Neural crest cell (in vitro differentiated cells): Measurements from ENCODE around the gene CEBPA. TPM values are rescaled to one million over a fixed set of nuclear protein-coding genes. Genes with fewer than 3 reads are reported as not detected.

Experiments
- DNase-seq: peaks from one replicate; pipeline ENCODE4 v3.0.0; 2021; ENCODE audit warnings: low read depth, mixed read lengths, low spot score
- H3K27ac Mint-ChIP-seq: one replicate; pipeline ENCODE4 v1.8.0; 2021; ENCODE audit warnings: mild to moderate bottlenecking, mixed read lengths; ENCODE audit not compliant: unreplicated experiment
- H3K27me3 Mint-ChIP-seq: 2 replicates; pipeline ENCODE4 v1.8.0; 2021; ENCODE audit warnings: low read depth, mild to moderate bottlenecking, mixed read lengths
- H3K36me3 Mint-ChIP-seq: 2 replicates; pipeline ENCODE4 v1.8.0; 2021; ENCODE audit warnings: low read depth, mild to moderate bottlenecking, mixed read lengths
- H3K4me1 Mint-ChIP-seq: 2 replicates; pipeline ENCODE4 v1.8.0; 2021; ENCODE audit warnings: mixed read lengths
- H3K4me3 Mint-ChIP-seq: one replicate; pipeline ENCODE4 v1.8.0; 2021; ENCODE audit warnings: mild to moderate bottlenecking, mixed read lengths
- H3K9me3 Mint-ChIP-seq: 2 replicates; pipeline ENCODE4 v1.8.0; 2021; ENCODE audit warnings: mixed read lengths
- CTCF ChIP-seq: fragments of 200-600 bp; sonication (generic); conservative IDR thresholded peaks from 2 replicates; pipeline ENCODE4 v1.5.0; 2021; ENCODE audit warnings: antibody characterized with exemption, mild to moderate bottlenecking
- total RNA-seq: library from RNA; stranded (reverse); gene quantifications from 2 replicates; pipeline ENCODE4 v1.2.1, GENCODE V29; 2021

Gene CEBPA
- total RNA-seq, 1 donor from 2014 or later, result 1.7 TPM

- no peaks in the 10 kb centered on the region for H3K36me3 Mint-ChIP-seq
- no peaks in the 10 kb centered on the region for H3K9me3 Mint-ChIP-seq
- H3K4me1 Mint-ChIP-seq, result no peaks in the 10 kb centered on the region
- TF ChIP-seq CTCF, result no peak
- no peak overlapping the region for H3K27ac Mint-ChIP-seq
- peak; percentile 52 for DNase-seq
- peak overlapping the region; percentile 81 for H3K4me3 Mint-ChIP-seq
- peaks cover 55% of the 10 kb centered on the region for H3K27me3 Mint-ChIP-seq
These were observed 848 bp upstream of the CEBPA start for GRCh38 chr19:33302974-33303790.

GRCh38 chr19:33301900-33302174 is 497 bp downstream of the CEBPA start:
- Mint-ChIP-seq H3K4me3 (no peak overlapping the region), H3K9me3 (no peaks in the 10 kb centered on the region), H3K27me3 (peaks cover 60% of the 10 kb centered on the region), H3K36me3 (no peaks in the 10 kb centered on the region), H3K4me1 (no peaks in the 10 kb centered on the region), H3K27ac (no peak overlapping the region)
- DNase-seq, result no peak
- no peak for TF ChIP-seq CTCF

- peaks cover 60% of the 10 kb centered on the region for H3K27me3 Mint-ChIP-seq
- DNase-seq, result no peak
- no peaks in the 10 kb centered on the region for H3K9me3 Mint-ChIP-seq
These were observed 1.0 kb downstream of the CEBPA start for GRCh38 chr19:33301144-33301899.

GRCh38 chr19:33300894-33301143 is 1.5 kb downstream of the CEBPA start:
- no peaks in the 10 kb centered on the region for H3K4me1 Mint-ChIP-seq
- no peak for TF ChIP-seq CTCF
- no peaks in the 10 kb centered on the region for H3K9me3 Mint-ChIP-seq
- peak overlapping the region; percentile 78 for H3K4me3 Mint-ChIP-seq
- no peaks in the 10 kb centered on the region for H3K36me3 Mint-ChIP-seq
- no peak for DNase-seq
- H3K27ac Mint-ChIP-seq, result no peak overlapping the region
- peaks cover 56% of the 10 kb centered on the region for H3K27me3 Mint-ChIP-seq

More at GRCh38 chr19:33301144-33301899, 1.0 kb downstream of the CEBPA start:
- H3K27ac Mint-ChIP-seq, result no peak overlapping the region
- TF ChIP-seq CTCF, result no peak
- peak overlapping the region; percentile 68 for H3K4me3 Mint-ChIP-seq
- no peaks in the 10 kb centered on the region for H3K36me3 Mint-ChIP-seq
- no peaks in the 10 kb centered on the region for H3K4me1 Mint-ChIP-seq

GRCh38 chr19:33300009-33300893 is 2.1 kb downstream of the CEBPA start:
- H3K27ac Mint-ChIP-seq, result no peak overlapping the region
- no peak for TF ChIP-seq CTCF

More at GRCh38 chr19:33300009-33300893, 2.1 kb downstream of the CEBPA start:
- Mint-ChIP-seq H3K36me3 (no peaks in the 10 kb centered on the region), H3K4me1 (no peaks in the 10 kb centered on the region), H3K4me3 (peak overlapping the region; percentile 78), H3K9me3 (no peaks in the 10 kb centered on the region), H3K27me3 (peaks cover 55% of the 10 kb centered on the region)
- DNase-seq, result no peak
